Right atrium auricular region (tissue), 2 donors: Measurements from ENCODE around the gene NPB. TPM values are rescaled to one million over a fixed set of nuclear protein-coding genes. Genes with fewer than 3 reads are reported as not detected.
A peak's percentile ranks its signal among the peaks of the same experiment; 100 is the strongest.

ENCODE experiments used
- DNase-seq: peaks from one replicate; pipeline ENCODE4 v3.0.0-alpha.2; 2019; ENCODE audit warnings: low spot score
- H3K27ac ChIP-seq, 2 donors: fragments of 200-600 bp; sonication (generic); 1 replicate in 1 of 2; 2 replicates in 1 of 2; pipeline ENCODE4 v1.5.1; 2016 to 2019
- H3K27me3 ChIP-seq, 2 donors: fragments of 200-600 bp; sonication (generic); one replicate each; pipeline versions ENCODE4 v1.5.1 to v1.6.0; 2017 to 2019
- H3K36me3 ChIP-seq: fragments of 200-600 bp; sonication (generic); one replicate; pipeline ENCODE4 v1.5.1; 2016
- H3K4me1 ChIP-seq, 2 donors: fragments of 200-600 bp; sonication (generic); one replicate each; pipeline versions ENCODE4 v1.5.1 to v1.6.0; 2017 to 2019
- H3K4me3 ChIP-seq, 2 donors: fragments of 200-600 bp; sonication (generic); 1 replicate in 1 of 2; 2 replicates in 1 of 2; pipeline ENCODE4 v1.5.1; 2017 to 2019; ENCODE audit warnings: mild to moderate bottlenecking in 1 of 2, moderate library complexity in 1 of 2
- H3K9me3 ChIP-seq, 2 donors: fragments of 200-600 bp; sonication (generic); one replicate each; pipeline ENCODE4 v1.5.1; 2019
- total RNA-seq, 2 donors: library from RNA; depleted of rRNA; stranded (reverse); fragments of >200 nt; gene quantifications; one replicate each; pipeline ENCODE4 v1.1.0, GENCODE V29; 2016
- TF ChIP-seq, protein P1 (sequence below), 2 donors: fragments of 200-600 bp; sonication (generic); IDR thresholded peaks; one replicate each; pipeline ENCODE4 v1.5.1; 2019; ENCODE audit warnings: antibody characterized with exemption in 2 of 2

Gene NPB
- total RNA-seq, 2 donors from 2014 or later: 1.7 TPM; not detected in 1

- TF ChIP-seq, protein P1, sequence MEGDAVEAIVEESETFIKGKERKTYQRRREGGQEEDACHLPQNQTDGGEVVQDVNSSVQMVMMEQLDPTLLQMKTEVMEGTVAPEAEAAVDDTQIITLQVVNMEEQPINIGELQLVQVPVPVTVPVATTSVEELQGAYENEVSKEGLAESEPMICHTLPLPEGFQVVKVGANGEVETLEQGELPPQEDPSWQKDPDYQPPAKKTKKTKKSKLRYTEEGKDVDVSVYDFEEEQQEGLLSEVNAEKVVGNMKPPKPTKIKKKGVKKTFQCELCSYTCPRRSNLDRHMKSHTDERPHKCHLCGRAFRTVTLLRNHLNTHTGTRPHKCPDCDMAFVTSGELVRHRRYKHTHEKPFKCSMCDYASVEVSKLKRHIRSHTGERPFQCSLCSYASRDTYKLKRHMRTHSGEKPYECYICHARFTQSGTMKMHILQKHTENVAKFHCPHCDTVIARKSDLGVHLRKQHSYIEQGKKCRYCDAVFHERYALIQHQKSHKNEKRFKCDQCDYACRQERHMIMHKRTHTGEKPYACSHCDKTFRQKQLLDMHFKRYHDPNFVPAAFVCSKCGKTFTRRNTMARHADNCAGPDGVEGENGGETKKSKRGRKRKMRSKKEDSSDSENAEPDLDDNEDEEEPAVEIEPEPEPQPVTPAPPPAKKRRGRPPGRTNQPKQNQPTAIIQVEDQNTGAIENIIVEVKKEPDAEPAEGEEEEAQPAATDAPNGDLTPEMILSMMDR (IDR thresholded peaks at IDR 0.05): no peak
- DNase-seq: no peak
- Histone ChIP-seq H3K4me1 (peaks cover 0 to 65% of the 10 kb centered on the region in 2 donors), H3K9me3 (no peaks in the 10 kb centered on the region), H3K4me3 (no peak overlapping the region), H3K27me3 (no peaks in the 10 kb centered on the region), H3K27ac (peak overlapping the region in 1 of 2 donors; percentile 95), H3K36me3 (peaks cover 26% of the 10 kb centered on the region)
Measured at GRCh38 chr17:81865733-81866439, 36.2 kb upstream of the NPB start.

- Histone ChIP-seq H3K36me3 (peaks cover 26% of the 10 kb centered on the region), H3K9me3 (no peaks in the 10 kb centered on the region), H3K27me3 (no peaks in the 10 kb centered on the region), H3K4me3 (no peak overlapping the region), H3K27ac (peak overlapping the region; percentile 93 to 95), H3K4me1 (peaks cover 0 to 62% of the 10 kb centered on the region in 2 donors)
- TF ChIP-seq, protein P1 (IDR thresholded peaks at IDR 0.05): no peak
- no peak for DNase-seq
Measured at GRCh38 chr17:81866440-81867169, 35.4 kb upstream of the NPB start.

DNA sequence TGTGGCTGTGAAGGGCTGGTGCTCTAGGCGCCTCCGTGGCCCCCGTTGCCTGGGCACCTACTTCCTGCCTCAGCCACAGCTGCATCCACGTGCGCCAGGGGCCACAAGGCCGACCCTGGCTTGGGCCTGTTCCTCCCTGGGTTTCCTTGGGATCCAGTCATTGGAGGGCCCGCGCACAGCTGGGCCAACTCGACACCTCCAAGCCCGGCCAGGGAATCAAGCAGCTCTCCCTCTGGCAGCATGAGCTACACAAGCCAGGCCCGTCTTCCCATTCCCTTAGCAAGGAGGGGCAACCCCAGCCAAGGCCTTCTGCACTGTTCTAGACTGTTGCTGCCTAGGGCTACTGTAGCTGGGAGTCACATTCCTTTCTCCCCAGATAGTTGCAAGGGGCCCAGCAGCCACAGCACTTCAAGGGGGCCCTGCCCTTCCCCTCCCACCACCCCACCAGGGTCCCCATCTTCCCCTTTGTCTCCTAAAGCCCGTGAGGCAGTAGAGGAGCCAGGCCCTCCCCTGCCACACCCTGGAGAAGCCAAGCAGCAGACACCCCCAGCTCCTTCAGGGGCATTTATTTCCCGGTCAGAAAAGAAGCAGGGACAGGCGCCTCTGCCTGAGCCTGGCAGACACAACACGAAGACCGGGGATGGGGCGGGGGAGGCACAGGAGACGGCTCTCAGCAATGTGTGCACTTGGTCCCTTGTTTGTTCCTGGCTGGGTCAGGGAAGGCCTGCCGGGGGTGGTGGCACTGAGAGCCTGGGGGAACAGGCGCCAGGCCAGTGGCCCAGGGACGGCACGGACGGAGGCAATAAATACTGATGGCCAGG is 34.7 kb upstream of the NPB start:
- TF ChIP-seq, protein P1 (IDR thresholded peaks at IDR 0.05): no peak
- H3K4me1 ChIP-seq: peaks cover 0 to 60% of the 10 kb centered on the region in 2 donors

GRCh38 chr17:81867991-81868673 is 33.9 kb upstream of the NPB start:
- Histone ChIP-seq H3K4me3 (no peak overlapping the region), H3K4me1 (peaks cover 0 to 60% of the 10 kb centered on the region in 2 donors), H3K27ac (peak overlapping the region; percentile 93 to 95), H3K27me3 (no peaks in the 10 kb centered on the region), H3K9me3 (no peaks in the 10 kb centered on the region), H3K36me3 (peaks cover 26% of the 10 kb centered on the region)
- TF ChIP-seq, protein P1 (IDR thresholded peaks at IDR 0.05): no peak
- DNase-seq: no peak

More for the DNA sequence above, 34.7 kb upstream of the NPB start:
- Histone ChIP-seq H3K36me3 (peaks cover 26% of the 10 kb centered on the region), H3K9me3 (no peaks in the 10 kb centered on the region), H3K27ac (peak overlapping the region; percentile 93 to 95), H3K27me3 (no peaks in the 10 kb centered on the region), H3K4me3 (no peak overlapping the region)
- no peak for DNase-seq

- no peak for DNase-seq
Measured at GRCh38 chr17:81868674-81869220, 33.3 kb upstream of the NPB start.

More at GRCh38 chr17:81868674-81869220, 33.3 kb upstream of the NPB start:
- Histone ChIP-seq H3K4me3 (peak overlapping the region in 1 of 2 donors; percentile 81), H3K4me1 (peaks cover 0 to 60% of the 10 kb centered on the region in 2 donors), H3K27ac (peak overlapping the region; percentile 93 to 95), H3K36me3 (peaks cover 26% of the 10 kb centered on the region), H3K9me3 (no peaks in the 10 kb centered on the region), H3K27me3 (no peaks in the 10 kb centered on the region)
- TF ChIP-seq, protein P1 (IDR thresholded peaks at IDR 0.05): no peak
